HG02852 (cell line): ENCODE measurements around the gene DDR1.
"Not testable (repeated sequence)": the region's sequence is repeated elsewhere in the genome, so short reads cannot be mapped to it uniquely, and the experiment has no call there.

Experiments used
- ATAC-seq: cut with Tn5 transposase; IDR thresholded peaks from one replicate; pipeline ENCODE4 v1.9.1; 2021; ENCODE audit warnings: mild to moderate bottlenecking, moderate library complexity; ENCODE audit not compliant: unreplicated experiment

DDR1 gene

GRCh38 chr6:30891816-30892538, 7.7 kb downstream of the DDR1 start:
- no peak for ATAC-seq

- ATAC-seq, result no peak
Observed at GRCh38 chr6:30893001-30893591, 8.8 kb downstream of the DDR1 start.

GRCh38 chr6:30893666-30894065, 9.3 kb downstream of the DDR1 start:
- no peak for ATAC-seq

- ATAC-seq, result no peak
Observed at GRCh38 chr6:30894381-30894780, 10.1 kb downstream of the DDR1 start.

GRCh38 chr6:30894935-30895334, 10.6 kb downstream of the DDR1 start:
- ATAC-seq, result no peak

GRCh38 chr6:30895343-30895742, 11.0 kb downstream of the DDR1 start:
- no peak for ATAC-seq

GRCh38 chr6:30896541-30896940, 12.2 kb downstream of the DDR1 start:
- no peak for ATAC-seq

- ATAC-seq, result no peak
Observed at GRCh38 chr6:30897882-30898281, 13.6 kb downstream of the DDR1 start.

GRCh38 chr6:30898750-30899360, 14.5 kb downstream of the DDR1 start:
- no peak for ATAC-seq

GRCh38 chr6:30900863-30901417, 16.6 kb downstream of the DDR1 start:
- ATAC-seq, result no peak

GRCh38 chr6:30901436-30901835, 17.1 kb downstream of the DDR1 start:
- no peak for ATAC-seq

- not testable (repeated sequence) for ATAC-seq
Observed at GRCh38 chr6:30902196-30902595, 17.9 kb downstream of the DDR1 start.

- ATAC-seq, result no peak
Observed at GRCh38 chr6:30902709-30903108, 18.4 kb downstream of the DDR1 start.

- no peak for ATAC-seq
Observed at GRCh38 chr6:30903236-30903635, 18.9 kb downstream of the DDR1 start.

GRCh38 chr6:30907290-30907757, 23.0 kb downstream of the DDR1 start:
- not testable (repeated sequence) for ATAC-seq

GRCh38 chr6:30907758-30908591, 23.7 kb downstream of the DDR1 start, which contains the start of gene GTF2H4:
Gene GTF2H4 (plus strand): TSS chr6:30908207.
- ATAC-seq, result peak; percentile 93

GRCh38 chr6:30908700-30909099, 24.4 kb downstream of the DDR1 start:
- no peak for ATAC-seq

GRCh38 chr6:30910473-30910872, 26.2 kb downstream of the DDR1 start:
- ATAC-seq, result not testable (repeated sequence)

GRCh38 chr6:30912746-30913520, 28.6 kb downstream of the DDR1 start:
- no peak for ATAC-seq

- peak; percentile 20 for ATAC-seq
Observed at GRCh38 chr6:30913721-30914075, 29.4 kb downstream of the DDR1 start.
